Caco-2 (cell line): Measurements from ENCODE around the gene ROBO1. TPM values are rescaled to one million over a fixed set of nuclear protein-coding genes. Genes with fewer than 3 reads are reported as not detected.

Experiments
- BruUV-seq: library from RNA; stranded (reverse); fragments of 400-500 nt; replicated peaks from 2 replicates; lab custom pipeline; 2021; lab: Mats Ljungman, UMichigan
- CTCF ChIA-PET: fragments of 300-600 bp; sonication (Branson Sonifier 250); formaldehyde crosslinking; loops from one replicate; lab custom pipeline; 2022; ENCODE audit warnings: antibody characterized with exemption; lab: Charles Lee
- POLR2A ChIA-PET: fragments of 300-600 bp; sonication (Branson Sonifier 250); formaldehyde crosslinking; loops from one replicate; lab custom pipeline; 2022; ENCODE audit warnings: antibody characterized with exemption; lab: Charles Lee
- DNase-seq, 2 experiments: peaks; one replicate each; pipeline versions ENCODE4 v3.0.0 to v3.0.0-alpha.2; 2020 to 2022
- H3K27me3 ChIP-seq: replicated peaks from 2 replicates; pipeline ENCODE4 v1.6.0; 2011; ENCODE audit warnings: low read length; ENCODE audit not compliant: control insufficient read depth, insufficient read depth
- H3K36me3 ChIP-seq: 2 replicates; pipeline ENCODE4 v1.5.1; 2011; ENCODE audit warnings: low read length; ENCODE audit not compliant: control insufficient read depth, insufficient read depth
- H3K4me1 ChIP-seq: fragments of 250-450 bp; sonication (Bioruptor Pico); 2 replicates; pipeline ENCODE4 v1.5.1; 2020; ENCODE audit warnings: mild to moderate bottlenecking
- H3K4me3 ChIP-seq: 2 replicates; pipeline ENCODE4 v1.5.1; 2011; ENCODE audit warnings: low read depth, mild to moderate bottlenecking, control low read depth, low read length
- H3K9me3 ChIP-seq: fragments of 250-450 bp; sonication (Bioruptor Pico); 2 replicates; pipeline ENCODE4 v1.5.1; 2020; ENCODE audit warnings: mild to moderate bottlenecking, moderate library complexity
- H3K27ac Mint-ChIP-seq: one replicate; pipeline ENCODE4 v1.8.0; 2022; ENCODE audit warnings: mixed read lengths; ENCODE audit not compliant: unreplicated experiment
- H3K27me3 Mint-ChIP-seq: one replicate; pipeline ENCODE4 v1.8.0; 2022; ENCODE audit warnings: mixed read lengths; ENCODE audit not compliant: insufficient read depth, unreplicated experiment
- H3K36me3 Mint-ChIP-seq: one replicate; pipeline ENCODE4 v1.8.0; 2022; ENCODE audit warnings: mild to moderate bottlenecking, mixed read lengths; ENCODE audit not compliant: insufficient read depth, unreplicated experiment
- H3K4me1 Mint-ChIP-seq: one replicate; pipeline ENCODE4 v1.8.0; 2022; ENCODE audit warnings: low read depth, mixed read lengths; ENCODE audit not compliant: unreplicated experiment
- H3K4me3 Mint-ChIP-seq: one replicate; pipeline ENCODE4 v1.8.0; 2022; ENCODE audit warnings: mild to moderate bottlenecking, moderate library complexity, mixed read lengths; ENCODE audit not compliant: unreplicated experiment
- H3K9me3 Mint-ChIP-seq: one replicate; pipeline ENCODE4 v1.8.0; 2022; ENCODE audit warnings: mixed read lengths; ENCODE audit not compliant: unreplicated experiment
- intact Hi-C: fragments of 100-400 bp; cut with micrococcal nuclease; formaldehyde crosslinking; loops from one replicate; pipeline ENCODE4 v1.10.0; 2022; ENCODE audit not compliant: unreplicated experiment
- total RNA-seq: library from RNA; stranded (reverse); gene quantifications from 2 replicates; pipeline ENCODE4 v1.2.3, GENCODE V29; 2022
- TF ChIP-seq, protein P1 (sequence below), 2 experiments: fragments of 200-600 bp in 1 of 2; IDR thresholded peaks; 1 replicate in 1 of 2; 2 replicates in 1 of 2; pipeline versions ENCODE4 v1.5.1 to v1.8.0; 2011 to 2022; ENCODE audit warnings: antibody characterized with exemption in 1 of 2, control low read depth in 1 of 2, inconsistent platforms in 1 of 2, low read depth in 1 of 2, low read length in 1 of 2, mild to moderate bottlenecking in 1 of 2, moderate library complexity in 1 of 2; ENCODE audit not compliant: insufficient read depth in 1 of 2, severe bottlenecking in 1 of 2, unreplicated experiment in 1 of 2

Gene ROBO1
- total RNA-seq, 1 experiment from 2014 or later, result 1.8 TPM

DNA sequence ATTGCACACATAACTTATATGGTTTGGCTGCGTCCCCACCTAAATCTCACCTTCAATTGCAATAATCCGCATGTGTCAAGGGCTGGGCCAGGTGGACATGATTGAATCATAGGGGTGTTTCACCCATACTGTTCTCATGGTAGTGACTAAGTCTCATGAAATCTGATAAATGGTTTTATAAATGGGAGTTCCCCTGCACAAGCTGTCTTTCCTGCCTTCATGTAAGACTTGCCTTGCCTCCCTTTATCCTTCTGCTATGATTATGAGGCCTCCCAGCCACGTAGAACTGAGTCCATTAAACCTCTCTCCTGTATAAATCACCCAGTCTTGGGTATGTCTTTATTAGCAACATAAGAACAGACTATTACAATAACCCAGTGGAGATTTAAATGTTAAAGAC is 653.9 kb downstream of the ROBO1 start:
- no peaks in the 10 kb centered on the region for H3K9me3 ChIP-seq
- CTCF ChIA-PET, result no interaction called here
- no peaks in the 10 kb centered on the region for H3K36me3 ChIP-seq
- no peaks in the 10 kb centered on the region for H3K4me1 ChIP-seq
- DNase-seq, result no peak
- no TSS peak for BruUV-seq
- Mint-ChIP-seq H3K36me3 (no peaks in the 10 kb centered on the region), H3K4me1 (no peaks in the 10 kb centered on the region), H3K4me3 (no peak overlapping the region), H3K9me3 (no peaks in the 10 kb centered on the region), H3K27ac (no peak overlapping the region), H3K27me3 (no peaks in the 10 kb centered on the region)
- intact Hi-C loops, result no loop called here
- POLR2A ChIA-PET, result no interaction called here
- TF ChIP-seq, protein P1, sequence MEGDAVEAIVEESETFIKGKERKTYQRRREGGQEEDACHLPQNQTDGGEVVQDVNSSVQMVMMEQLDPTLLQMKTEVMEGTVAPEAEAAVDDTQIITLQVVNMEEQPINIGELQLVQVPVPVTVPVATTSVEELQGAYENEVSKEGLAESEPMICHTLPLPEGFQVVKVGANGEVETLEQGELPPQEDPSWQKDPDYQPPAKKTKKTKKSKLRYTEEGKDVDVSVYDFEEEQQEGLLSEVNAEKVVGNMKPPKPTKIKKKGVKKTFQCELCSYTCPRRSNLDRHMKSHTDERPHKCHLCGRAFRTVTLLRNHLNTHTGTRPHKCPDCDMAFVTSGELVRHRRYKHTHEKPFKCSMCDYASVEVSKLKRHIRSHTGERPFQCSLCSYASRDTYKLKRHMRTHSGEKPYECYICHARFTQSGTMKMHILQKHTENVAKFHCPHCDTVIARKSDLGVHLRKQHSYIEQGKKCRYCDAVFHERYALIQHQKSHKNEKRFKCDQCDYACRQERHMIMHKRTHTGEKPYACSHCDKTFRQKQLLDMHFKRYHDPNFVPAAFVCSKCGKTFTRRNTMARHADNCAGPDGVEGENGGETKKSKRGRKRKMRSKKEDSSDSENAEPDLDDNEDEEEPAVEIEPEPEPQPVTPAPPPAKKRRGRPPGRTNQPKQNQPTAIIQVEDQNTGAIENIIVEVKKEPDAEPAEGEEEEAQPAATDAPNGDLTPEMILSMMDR (IDR thresholded peaks at IDR 0.05; ENCODE audit: insufficient read depth in 1 of 2, low read depth in 1 of 2, low read length in 1 of 2, severe bottlenecking in 1 of 2, unreplicated experiment in 1 of 2), result no peak
- no peaks in the 10 kb centered on the region for H3K27me3 ChIP-seq
- no peak overlapping the region for H3K4me3 ChIP-seq

DNA sequence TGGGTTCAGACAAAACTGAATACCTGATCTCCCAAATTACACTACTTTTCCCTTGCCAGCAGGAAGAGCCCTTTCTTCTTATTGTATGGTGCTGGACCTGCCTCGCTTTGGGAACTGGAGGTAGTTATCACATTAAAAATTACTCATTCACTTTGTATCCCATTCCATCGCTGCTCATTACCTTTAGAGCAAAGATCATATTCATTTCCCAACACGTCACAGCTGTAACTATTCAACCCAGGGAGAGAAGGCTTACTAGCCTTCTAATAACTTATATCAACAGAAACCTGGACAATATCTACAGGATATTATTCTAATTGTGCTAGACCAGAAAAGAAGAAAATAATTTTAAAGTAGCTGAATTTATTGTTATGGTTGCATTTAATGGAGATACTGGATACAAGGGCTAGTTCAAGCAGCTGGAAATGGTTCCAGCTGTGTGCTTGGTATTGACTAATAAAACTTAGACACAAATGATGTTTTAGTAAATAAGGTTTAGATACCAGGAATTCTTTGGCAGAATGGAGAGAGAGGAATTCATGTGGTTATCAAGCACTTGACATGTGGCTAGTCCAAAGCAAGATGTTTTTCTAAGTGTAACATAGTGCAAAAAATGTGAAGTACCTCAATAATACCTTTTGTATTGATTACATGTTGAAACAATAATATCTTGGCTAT is 656.3 kb downstream of the ROBO1 start:
- DNase-seq, result no peak
- ChIA-PET CTCF (no interaction called here), POLR2A (no interaction called here)
- no peaks in the 10 kb centered on the region for H3K9me3 Mint-ChIP-seq
- no peaks in the 10 kb centered on the region for H3K9me3 ChIP-seq
- intact Hi-C loops, result no loop called here
- no peak overlapping the region for H3K27ac Mint-ChIP-seq
- no peak overlapping the region for H3K4me3 Mint-ChIP-seq
- H3K36me3 ChIP-seq, result no peaks in the 10 kb centered on the region
- TF ChIP-seq, protein P1 (IDR thresholded peaks at IDR 0.05; ENCODE audit: insufficient read depth in 1 of 2, low read depth in 1 of 2, low read length in 1 of 2, severe bottlenecking in 1 of 2, unreplicated experiment in 1 of 2), result no peak
- no peaks in the 10 kb centered on the region for H3K27me3 ChIP-seq
- no TSS peak for BruUV-seq
- H3K4me1 ChIP-seq, result no peaks in the 10 kb centered on the region
- H3K36me3 Mint-ChIP-seq, result no peaks in the 10 kb centered on the region
- no peaks in the 10 kb centered on the region for H3K27me3 Mint-ChIP-seq
- no peak overlapping the region for H3K4me3 ChIP-seq
- H3K4me1 Mint-ChIP-seq, result no peaks in the 10 kb centered on the region

DNA sequence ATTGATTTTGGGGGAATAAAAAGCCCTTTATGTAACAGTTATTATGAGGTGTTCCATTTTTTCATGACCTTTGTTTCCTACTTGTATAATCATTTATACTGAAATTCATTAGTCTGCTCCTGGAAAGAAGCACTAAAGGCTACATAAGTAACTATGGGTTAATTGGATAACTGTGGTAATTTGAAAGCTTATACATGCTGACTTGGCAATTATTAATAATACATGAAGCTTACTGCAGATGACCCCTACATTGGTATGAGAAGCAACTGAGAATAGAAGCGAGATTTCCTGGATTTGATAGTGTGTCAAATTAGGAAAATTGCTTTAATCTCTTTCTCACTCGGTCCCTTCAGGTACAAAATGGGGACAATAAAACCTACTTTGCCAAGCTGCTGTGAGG is 658.0 kb downstream of the ROBO1 start:
- H3K27me3 ChIP-seq, result no peaks in the 10 kb centered on the region
- H3K9me3 ChIP-seq, result no peaks in the 10 kb centered on the region
- Mint-ChIP-seq H3K27me3 (no peaks in the 10 kb centered on the region), H3K9me3 (no peaks in the 10 kb centered on the region), H3K4me1 (no peaks in the 10 kb centered on the region), H3K27ac (no peak overlapping the region), H3K4me3 (no peak overlapping the region), H3K36me3 (no peaks in the 10 kb centered on the region)
- BruUV-seq, result no TSS peak
- H3K4me1 ChIP-seq, result no peaks in the 10 kb centered on the region
- ChIA-PET CTCF (no interaction called here), POLR2A (no interaction called here)
- TF ChIP-seq, protein P1 (IDR thresholded peaks at IDR 0.05; ENCODE audit: insufficient read depth in 1 of 2, low read depth in 1 of 2, low read length in 1 of 2, severe bottlenecking in 1 of 2, unreplicated experiment in 1 of 2), result no peak
- no peak for DNase-seq
- intact Hi-C loops, result no loop called here
- H3K36me3 ChIP-seq, result no peaks in the 10 kb centered on the region
- no peak overlapping the region for H3K4me3 ChIP-seq
